ENCODE data around the gene BSDC1.
"Not testable (repeated sequence)": the region's sequence is repeated elsewhere in the genome, so short reads cannot be mapped to it uniquely, and the experiment has no call there.

BSDC1 gene, protein sequence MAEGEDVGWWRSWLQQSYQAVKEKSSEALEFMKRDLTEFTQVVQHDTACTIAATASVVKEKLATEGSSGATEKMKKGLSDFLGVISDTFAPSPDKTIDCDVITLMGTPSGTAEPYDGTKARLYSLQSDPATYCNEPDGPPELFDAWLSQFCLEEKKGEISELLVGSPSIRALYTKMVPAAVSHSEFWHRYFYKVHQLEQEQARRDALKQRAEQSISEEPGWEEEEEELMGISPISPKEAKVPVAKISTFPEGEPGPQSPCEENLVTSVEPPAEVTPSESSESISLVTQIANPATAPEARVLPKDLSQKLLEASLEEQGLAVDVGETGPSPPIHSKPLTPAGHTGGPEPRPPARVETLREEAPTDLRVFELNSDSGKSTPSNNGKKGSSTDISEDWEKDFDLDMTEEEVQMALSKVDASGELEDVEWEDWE

DNA sequence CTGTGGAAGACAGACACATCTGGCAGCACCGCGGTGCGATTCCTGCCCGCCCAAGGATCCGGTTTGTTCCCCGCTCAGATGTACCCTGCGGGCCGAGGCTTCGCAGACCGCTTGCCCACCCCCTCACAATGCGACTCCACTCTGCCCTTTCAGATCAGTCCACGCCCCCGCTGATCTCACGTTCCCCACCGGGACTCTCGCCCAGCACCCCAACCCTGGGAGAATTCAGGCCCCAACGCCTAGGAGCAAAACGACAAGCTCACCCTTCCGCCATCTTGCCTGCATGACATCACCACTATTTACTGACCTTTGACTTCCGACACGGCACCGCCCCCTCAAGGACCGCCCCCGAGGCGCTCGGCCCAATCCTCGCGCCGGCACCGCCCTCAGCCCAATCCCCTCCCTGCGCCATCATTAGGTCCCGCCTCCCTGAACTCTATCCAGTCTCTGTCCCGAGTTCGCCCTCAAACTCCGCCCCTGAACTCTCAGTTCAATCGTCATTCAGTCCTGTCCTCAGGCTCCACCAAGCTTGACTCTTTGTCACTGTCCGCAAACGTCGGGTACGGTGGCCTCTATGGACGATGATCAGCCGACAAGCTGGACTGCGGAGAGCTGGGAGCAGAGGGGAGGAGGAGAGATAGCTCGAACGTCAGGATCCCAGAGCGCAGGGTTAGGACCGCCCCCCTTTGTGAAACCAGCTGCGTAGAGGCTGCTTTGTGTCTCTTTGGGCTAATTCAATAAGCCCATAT lies at the start of gene BSDC1:
Gene BSDC1 (minus strand): TSS at position 301 of the 749 bp plus-strand sequence. CDS start 27 bp downstream, at position 274.
- peak; percentile 98 to 99 for DNase-seq (ENCODE audit: low read depth in 2 of 2)

DNA sequence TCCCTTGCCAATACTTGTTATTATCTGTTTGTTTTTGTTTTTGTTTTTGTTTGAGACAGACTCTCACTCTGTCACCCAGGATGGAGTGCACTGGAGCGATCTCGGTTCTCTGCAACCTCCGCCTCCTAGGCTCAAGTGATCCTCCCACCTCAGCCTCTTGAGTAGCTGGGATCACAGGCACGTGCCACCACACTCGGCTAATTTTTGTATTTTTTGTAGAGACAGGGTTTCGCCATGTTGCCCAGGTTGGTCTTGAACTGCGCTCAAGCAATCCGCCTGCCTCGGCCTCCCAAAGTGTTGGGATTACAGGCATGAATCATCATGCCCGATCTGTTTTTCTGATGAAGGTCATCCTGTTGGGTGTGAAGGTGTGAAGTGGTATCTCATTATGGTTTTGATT lies 47.2 kb upstream of the BSDC1 start:
- not testable (repeated sequence) for DNase-seq (ENCODE audit: low read depth in 2 of 2)

DNA sequence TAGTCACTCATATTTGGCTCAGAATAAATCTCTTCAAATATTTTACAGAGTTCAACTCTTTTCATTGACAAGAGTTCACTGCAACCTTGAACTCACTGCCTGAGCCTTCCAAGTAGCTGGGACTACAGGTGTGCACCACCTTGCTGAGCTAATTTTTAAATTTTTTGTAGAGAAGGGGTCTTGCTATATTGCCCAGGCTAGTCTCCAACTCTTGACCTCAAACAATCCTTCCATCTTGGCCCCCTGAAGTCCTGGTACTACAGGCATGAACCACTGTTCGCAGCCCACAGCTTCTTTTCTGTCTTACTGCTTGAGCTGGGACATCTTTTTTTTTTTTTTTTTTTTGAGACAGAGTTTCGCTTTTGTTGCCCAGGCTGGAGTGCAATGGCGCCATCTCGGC lies 44.5 kb upstream of the BSDC1 start:
- DNase-seq (ENCODE audit: low read depth in 2 of 2) = not testable (repeated sequence)

GRCh38 chr1:32438136-32438535 lies 43.9 kb upstream of the BSDC1 start:
- no peak for DNase-seq (ENCODE audit: low read depth in 2 of 2)

GRCh38 chr1:32431736-32432400 lies 37.6 kb upstream of the BSDC1 start:
- no peak for DNase-seq (ENCODE audit: low read depth in 2 of 2)

GRCh38 chr1:32427264-32427963 lies 33.2 kb upstream of the BSDC1 start:
- no peak for DNase-seq (ENCODE audit: low read depth in 2 of 2)

- DNase-seq (ENCODE audit: low read depth in 2 of 2) = no peak
Measured at GRCh38 chr1:32426489-32427255, 32.4 kb upstream of the BSDC1 start.

DNA sequence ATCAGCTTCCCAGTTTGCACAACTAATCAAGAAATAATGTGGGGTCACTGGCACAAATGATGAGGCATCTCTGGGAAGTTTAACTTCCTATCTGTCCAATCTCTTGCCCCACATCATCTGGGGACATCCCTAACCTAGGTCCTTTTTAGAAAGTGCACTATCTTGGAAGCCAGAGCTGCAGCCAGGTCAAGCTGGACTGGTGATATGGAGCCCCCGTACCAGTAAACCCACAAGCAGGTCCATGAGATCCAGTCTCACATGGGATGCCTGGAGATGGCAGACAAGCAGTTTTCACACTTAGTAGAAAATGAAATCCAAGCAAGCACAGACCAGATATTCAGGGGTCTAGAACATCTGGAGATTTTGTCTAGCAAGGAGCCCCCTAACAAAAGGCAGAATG lies 27.5 kb upstream of the BSDC1 start:
- DNase-seq (ENCODE audit: low read depth in 2 of 2) = no peak

- no peak for DNase-seq (ENCODE audit: low read depth in 2 of 2)
Measured at GRCh38 chr1:32414186-32414886, 20.1 kb upstream of the BSDC1 start.

- DNase-seq (ENCODE audit: low read depth in 2 of 2) = peak; percentile 46 to 76
Measured at GRCh38 chr1:32413507-32414185, 19.4 kb upstream of the BSDC1 start.

GRCh38 chr1:32411261-32411660 lies 17.0 kb upstream of the BSDC1 start:
- no peak for DNase-seq (ENCODE audit: low read depth in 2 of 2)

GRCh38 chr1:32406629-32407111 lies 12.4 kb upstream of the BSDC1 start:
- no peak for DNase-seq (ENCODE audit: low read depth in 2 of 2)

- DNase-seq (ENCODE audit: low read depth in 2 of 2) = no peak
Measured at GRCh38 chr1:32405672-32406467, 11.6 kb upstream of the BSDC1 start.

- no peak for DNase-seq (ENCODE audit: low read depth in 2 of 2)
Measured at GRCh38 chr1:32404946-32405345, 10.7 kb upstream of the BSDC1 start.

GRCh38 chr1:32400876-32401631 lies 6.8 kb upstream of the BSDC1 start:
- peak in 1 of 2 donors; percentile 44 for DNase-seq (ENCODE audit: low read depth in 2 of 2)

- no peak for DNase-seq (ENCODE audit: low read depth in 2 of 2)
Measured at GRCh38 chr1:32399843-32400242, 5.6 kb upstream of the BSDC1 start.

GRCh38 chr1:32398401-32398800 lies 4.2 kb upstream of the BSDC1 start:
- DNase-seq (ENCODE audit: low read depth in 2 of 2) = no peak

DNA sequence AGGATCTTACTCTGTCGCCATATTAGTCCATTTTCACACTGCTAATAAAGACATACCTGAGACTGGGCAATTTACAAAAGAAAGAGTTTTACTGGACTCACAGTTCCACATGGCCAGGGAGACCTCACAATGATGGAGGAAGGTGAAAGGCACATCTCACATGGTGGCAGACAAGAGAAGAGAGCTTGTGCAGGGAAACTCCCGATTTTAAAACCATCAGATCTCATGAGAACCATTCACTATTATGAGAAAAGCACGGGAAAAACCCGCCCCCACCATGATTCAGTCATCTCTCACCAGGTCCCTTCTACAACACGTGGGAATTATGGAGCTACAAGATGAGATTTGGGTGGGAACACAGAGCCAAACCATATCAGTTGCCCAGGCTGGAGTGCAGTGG lies 2.3 kb upstream of the BSDC1 start:
- DNase-seq (ENCODE audit: low read depth in 2 of 2) = not testable (repeated sequence)
